ENCODE data around the gene CNIH2. TPM values are rescaled to one million over a fixed set of nuclear protein-coding genes. Genes with fewer than 3 reads are reported as not detected.

The CNIH2 gene
- total RNA-seq, 4 donors from 2014 or later = not detected

- Histone ChIP-seq H3K27ac (peak within 1 kb of the TSS; percentile 84 to 93 (median 92)), H3K9me3 (no peaks in the 10 kb centered on the region), H3K27me3 (peaks cover 14 to 25% (median 21%) of the 10 kb centered on the region in 3 donors), H3K4me1 (peaks cover 20 to 36% of the 10 kb centered on the region in 2 donors), H3K36me3 (peaks cover 0 to 6% of the 10 kb centered on the region in 2 donors), H3K4me3 (peak within 1 kb of the TSS; percentile 80 to 91 (median 85))
- peak; percentile 95 to 97 for ATAC-seq
- DNase-seq = peak; percentile 99 to 100
- intact Hi-C loops (cut with DNase I; ENCODE audit: low total_unique reads) = loop anchor here (1.0 to 2.0 kb wide), 2 partner anchors 21 to 286 kb away; partner anchors contain the start of genes BANF1, EIF1AD and RAB1B
- TF ChIP-seq CTCF (IDR thresholded peaks at IDR 0.05 in 4 of 5, conservative IDR thresholded peaks at IDR 0.05 in 1 of 5) (no peak), POLR2A (IDR thresholded peaks at IDR 0.05) (peak; percentile 93 to 97)
- in situ Hi-C loops (cut with MboI; ENCODE audit: low sequenced_read_pairs in 4 of 4) = loop anchor here in 1 of 4 donors (10.0 kb wide), 1 partner anchor 64 kb away; no protein-coding TSS in a partner anchor
Observed at GRCh38 chr11:66288671-66289547, 10.9 kb downstream of the CNIH2 start, which contains the start of gene YIF1A. YIF1A (minus strand) TSS chr11:66289143; CDS start chr11:66288985, 158 bp downstream.

GRCh38 chr11:66289548-66290329 lies 11.8 kb downstream of the CNIH2 start:
- H3K9me3 ChIP-seq = no peaks in the 10 kb centered on the region
- H3K36me3 ChIP-seq = no peaks in the 10 kb centered on the region
- peak overlapping the region; percentile 64 to 91 (median 84) for H3K4me3 ChIP-seq
- ATAC-seq = peak; percentile 14 to 38
- H3K27ac ChIP-seq = peak overlapping the region; percentile 84 to 93 (median 92)
- no peak for DNase-seq
- intact Hi-C loops (cut with DNase I; ENCODE audit: low total_unique reads) (loop anchor here (1.0 to 2.0 kb wide), 2 partner anchors 21 to 287 kb away; partner anchors contain the start of genes BANF1, EIF1AD and RAB1B), in situ Hi-C loops (cut with MboI; ENCODE audit: low sequenced_read_pairs in 4 of 4) (loop anchor here in 1 of 4 donors (10.0 kb wide), 1 partner anchor 65 kb away; no protein-coding TSS in a partner anchor)
- TF ChIP-seq CTCF (IDR thresholded peaks at IDR 0.05 in 4 of 5, conservative IDR thresholded peaks at IDR 0.05 in 1 of 5) = no peak
- peaks cover 14 to 25% (median 21%) of the 10 kb centered on the region in 3 donors for H3K27me3 ChIP-seq
- peaks cover 20 to 36% of the 10 kb centered on the region in 2 donors for H3K4me1 ChIP-seq

GRCh38 chr11:66290330-66290621 lies 12.3 kb downstream of the CNIH2 start:
- intact Hi-C loops (cut with DNase I; ENCODE audit: low total_unique reads) (no loop called here), in situ Hi-C loops (cut with MboI; ENCODE audit: low sequenced_read_pairs in 4 of 4) (no loop called here)
- Histone ChIP-seq H3K27me3 (peaks cover 14 to 25% (median 21%) of the 10 kb centered on the region in 3 donors), H3K4me3 (no peak overlapping the region), H3K36me3 (no peaks in the 10 kb centered on the region), H3K9me3 (no peaks in the 10 kb centered on the region), H3K4me1 (peaks cover 20 to 36% of the 10 kb centered on the region in 2 donors), H3K27ac (no peak overlapping the region)
- no peak for TF ChIP-seq CTCF (IDR thresholded peaks at IDR 0.05 in 4 of 5, conservative IDR thresholded peaks at IDR 0.05 in 1 of 5)
- TF ChIP-seq POLR2A (IDR thresholded peaks at IDR 0.05) = no peak
- DNase-seq (no peak), ATAC-seq (no peak)

- DNase-seq = no peak
- Histone ChIP-seq H3K27me3 (peaks cover 14 to 25% (median 21%) of the 10 kb centered on the region in 3 donors), H3K36me3 (no peaks in the 10 kb centered on the region), H3K9me3 (no peaks in the 10 kb centered on the region), H3K4me1 (peaks cover 16 to 28% of the 10 kb centered on the region in 2 donors), H3K4me3 (peak overlapping the region in 2 of 4 donors; percentile 38 to 45), H3K27ac (no peak overlapping the region)
- no peak for TF ChIP-seq CTCF (IDR thresholded peaks at IDR 0.05 in 4 of 5, conservative IDR thresholded peaks at IDR 0.05 in 1 of 5)
- TF ChIP-seq POLR2A (IDR thresholded peaks at IDR 0.05) = no peak
- ATAC-seq = no peak
- in situ Hi-C loops (cut with MboI; ENCODE audit: low sequenced_read_pairs in 4 of 4) = no loop called here
- intact Hi-C loops (cut with DNase I; ENCODE audit: low total_unique reads) = no loop called here
Observed at GRCh38 chr11:66291303-66291705, 13.3 kb downstream of the CNIH2 start.

Measured in gastrocnemius medialis (tissue), 4 donors.